D341Med (cell line): ENCODE measurements around the gene CNOT6L.
A peak's percentile ranks its signal among the peaks of the same experiment; 100 is the strongest.

Source experiments
- DNase-seq: peaks from one replicate; pipeline ENCODE4 v3.0.0; 2012; ENCODE audit warnings: low spot score

CNOT6L gene

DNA sequence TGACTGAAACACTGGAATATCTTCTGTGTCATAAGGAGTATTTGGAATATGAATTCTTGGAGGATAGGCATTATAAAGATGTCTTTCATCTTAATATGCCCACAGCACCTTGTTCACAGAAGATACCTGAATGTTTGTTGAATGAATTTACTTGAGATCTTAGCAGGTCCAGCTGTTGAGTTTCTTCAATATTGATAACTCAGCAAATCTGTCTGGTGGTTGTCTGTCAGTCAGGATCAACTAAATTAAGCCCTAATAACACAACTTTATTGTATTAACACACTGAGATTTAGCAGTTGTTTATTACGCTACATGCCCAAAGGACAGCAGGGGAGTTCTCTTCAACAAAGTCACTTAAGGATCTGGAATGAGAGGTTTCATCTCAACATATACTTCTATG is 106.5 kb downstream of the CNOT6L start:
- no peak for DNase-seq

DNA sequence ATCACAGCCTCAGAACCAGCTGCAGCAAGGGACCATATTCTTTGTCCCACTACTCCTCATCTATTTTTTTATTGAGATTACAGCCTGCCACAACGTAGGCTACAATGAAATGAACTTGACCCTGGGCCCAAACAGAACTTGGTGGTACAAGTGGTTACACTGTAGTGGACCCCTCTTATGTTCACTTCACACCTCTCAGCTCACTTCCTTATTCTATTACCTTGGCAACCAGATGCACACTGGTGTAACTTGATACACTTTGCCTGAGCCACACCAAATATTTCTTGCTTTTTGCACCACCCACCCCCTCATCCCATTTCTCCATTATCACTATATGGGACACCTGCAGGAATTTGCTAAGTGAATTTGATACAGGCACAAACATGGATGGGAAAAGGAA is 107.7 kb downstream of the CNOT6L start:
- no peak for DNase-seq

DNA sequence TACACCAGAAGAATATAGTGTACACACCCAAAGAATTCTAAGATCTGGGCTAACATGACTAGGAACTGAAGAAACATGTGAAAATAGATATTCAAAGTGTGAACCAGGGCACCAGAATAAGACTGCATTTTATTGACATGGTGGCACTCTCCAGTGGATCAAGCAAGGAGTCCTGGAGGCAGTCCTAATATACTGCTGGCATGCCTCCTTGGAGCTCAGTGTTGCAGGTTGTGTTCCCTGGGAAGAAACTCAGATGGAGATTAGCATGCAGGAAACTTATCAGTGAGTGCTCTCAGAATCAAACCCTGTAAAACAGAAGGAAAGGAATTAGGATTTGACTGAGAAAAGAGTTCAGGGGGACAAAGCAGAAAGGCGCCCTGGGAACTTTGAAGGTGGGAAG is 108.5 kb downstream of the CNOT6L start:
- DNase-seq: no peak

DNA sequence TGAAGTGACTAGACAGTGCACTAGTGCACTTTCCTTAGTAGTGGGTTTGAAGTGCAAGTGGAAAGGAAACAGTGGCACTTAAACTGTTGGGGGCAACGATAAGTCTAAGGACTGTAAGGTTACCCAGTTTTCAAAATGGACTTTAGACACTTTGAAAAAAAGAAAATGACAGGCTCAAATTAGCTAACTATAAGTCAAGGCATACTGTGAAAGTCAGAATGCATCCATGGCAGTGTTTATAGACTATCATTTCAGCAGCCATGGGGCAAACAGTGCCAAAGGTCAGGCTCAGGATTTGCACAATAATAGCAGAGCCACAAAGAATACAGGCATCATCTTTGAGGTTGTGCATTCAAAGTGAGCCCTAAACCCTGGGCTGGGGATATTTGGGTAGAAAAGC is 109.1 kb downstream of the CNOT6L start:
- DNase-seq: no peak

DNA sequence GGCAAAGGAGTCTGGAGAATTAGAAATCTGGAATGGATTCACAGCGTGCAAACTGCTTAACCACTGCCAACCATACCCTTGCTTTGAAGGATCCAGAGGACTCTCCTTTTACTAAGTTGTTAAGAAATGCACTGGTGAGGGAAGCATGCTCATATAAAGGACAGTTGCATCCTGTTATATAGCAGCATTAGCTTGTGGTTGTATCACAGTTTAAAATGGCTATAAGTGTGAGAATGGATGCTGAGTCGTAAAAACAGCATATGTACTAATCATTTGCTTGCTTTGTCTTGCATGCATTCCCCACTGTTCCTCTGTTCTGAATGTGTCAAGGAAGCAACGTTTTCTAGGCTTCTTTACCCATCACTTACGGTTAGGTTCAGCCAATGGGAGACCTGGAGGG is 112.5 kb downstream of the CNOT6L start:
- DNase-seq: no peak

DNA sequence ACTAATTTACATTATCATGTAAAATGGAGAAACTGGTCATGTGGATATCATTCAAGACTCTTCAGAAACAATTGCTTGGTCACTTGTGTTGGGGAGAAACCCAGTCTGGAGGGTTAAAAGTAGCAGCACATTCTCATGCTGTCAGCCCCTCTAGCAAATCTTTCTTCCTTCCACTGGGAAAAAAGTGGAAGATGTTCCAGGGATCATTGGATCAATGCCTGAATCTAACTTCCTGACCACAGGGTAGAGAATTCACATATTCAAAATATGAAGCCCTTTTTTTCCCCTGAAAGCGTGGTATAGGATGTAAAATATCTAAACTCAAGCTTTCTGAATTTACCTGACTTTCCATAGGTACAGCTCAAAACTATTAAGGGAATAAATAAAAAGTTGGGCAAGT is 115.5 kb downstream of the CNOT6L start:
- DNase-seq: no peak

DNA sequence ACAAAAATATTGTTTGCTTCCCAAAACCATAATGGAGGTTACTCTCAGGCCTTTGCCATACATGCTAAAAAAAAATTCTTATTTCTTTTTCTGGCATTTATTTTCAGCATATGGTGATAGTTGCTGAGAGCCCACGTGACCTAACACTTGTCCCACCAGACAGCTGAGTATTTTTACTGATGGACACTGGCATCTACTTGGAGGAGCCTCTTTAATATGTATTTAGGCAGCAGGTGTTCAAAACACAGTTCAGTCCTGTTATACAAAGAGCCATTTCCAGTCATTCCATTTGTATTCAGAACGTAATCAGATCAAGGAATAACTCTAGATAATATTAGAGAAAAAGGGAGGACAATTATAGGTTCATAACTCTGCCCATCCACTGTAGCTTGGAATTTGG is 118.0 kb downstream of the CNOT6L start:
- DNase-seq: no peak

DNA sequence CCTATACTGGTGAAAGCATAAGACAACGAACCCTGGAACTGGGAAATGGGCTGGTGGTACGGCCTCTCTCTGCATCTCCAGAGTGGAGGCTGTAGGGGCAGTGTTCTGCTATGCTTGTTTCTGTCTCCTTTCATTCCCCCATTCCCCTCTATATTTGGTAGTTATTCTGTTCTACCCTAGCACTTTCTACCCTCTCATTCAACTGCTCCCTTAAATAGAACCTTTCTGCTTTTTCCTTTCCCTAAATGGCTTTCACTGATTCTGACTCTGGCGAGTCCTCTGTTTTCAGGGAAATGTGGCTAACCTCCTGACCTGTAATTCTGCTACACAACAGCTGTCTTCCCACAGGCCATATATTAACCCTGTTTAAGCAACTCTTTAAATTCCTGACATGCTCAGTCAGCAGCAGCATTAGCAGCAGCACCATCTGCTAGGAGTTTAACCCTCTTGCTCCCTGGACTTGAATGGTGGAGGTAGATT is 119.4 kb downstream of the CNOT6L start:
- DNase-seq: peak; percentile 56

DNA sequence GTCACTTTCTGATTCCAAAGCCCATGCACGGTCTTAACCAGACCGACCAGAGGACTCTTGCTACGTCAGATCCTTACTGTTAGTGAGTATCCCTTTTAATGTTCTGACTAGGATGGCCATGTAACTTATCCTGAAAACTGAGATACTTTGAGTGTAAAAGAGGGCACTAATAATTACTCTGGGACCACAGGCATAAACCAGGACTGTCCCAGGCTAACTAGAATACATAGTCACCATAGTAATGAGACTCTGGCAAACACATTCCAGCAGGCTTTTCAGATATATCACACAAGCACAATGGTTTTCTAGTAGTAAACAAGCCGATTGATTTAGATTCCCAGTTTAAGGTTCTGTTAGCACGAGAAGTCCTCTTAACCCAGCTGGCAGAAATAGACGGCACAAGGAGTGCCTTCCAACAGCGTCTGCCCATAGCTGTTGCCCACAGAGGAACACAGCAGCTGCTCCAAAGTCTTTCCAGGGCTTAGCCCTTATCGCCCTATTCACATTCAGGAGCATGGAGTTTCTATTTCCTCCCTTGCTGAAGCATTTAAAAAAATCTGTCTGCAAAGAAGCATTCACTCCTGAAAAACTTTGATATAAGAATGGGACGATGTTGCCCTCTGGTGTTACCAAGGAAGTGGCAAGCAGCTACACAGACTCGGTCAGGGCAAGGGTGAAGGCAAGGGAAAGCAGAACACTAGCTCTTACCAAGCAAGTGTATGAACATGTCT is 121.1 kb downstream of the CNOT6L start:
- peak; percentile 64 for DNase-seq

DNA sequence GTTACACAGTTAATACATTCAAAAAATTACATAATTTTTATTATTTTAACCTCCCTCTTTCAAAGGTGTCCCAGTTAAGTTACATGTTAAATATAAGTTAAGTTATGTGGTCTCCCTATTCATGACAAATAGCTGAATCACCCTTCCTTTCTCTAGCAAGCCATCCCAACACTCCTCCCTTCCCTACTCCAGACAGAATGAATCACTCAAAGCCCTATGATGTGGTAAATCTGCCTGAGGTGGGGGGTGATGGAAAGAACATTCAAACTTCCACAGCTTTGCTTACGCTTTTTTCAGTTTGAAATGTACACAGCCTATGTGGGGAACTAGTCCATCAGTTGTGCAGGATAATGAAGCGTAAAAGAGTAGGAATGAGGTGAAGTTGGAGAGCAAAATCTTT is 123.4 kb downstream of the CNOT6L start:
- no peak for DNase-seq

DNA sequence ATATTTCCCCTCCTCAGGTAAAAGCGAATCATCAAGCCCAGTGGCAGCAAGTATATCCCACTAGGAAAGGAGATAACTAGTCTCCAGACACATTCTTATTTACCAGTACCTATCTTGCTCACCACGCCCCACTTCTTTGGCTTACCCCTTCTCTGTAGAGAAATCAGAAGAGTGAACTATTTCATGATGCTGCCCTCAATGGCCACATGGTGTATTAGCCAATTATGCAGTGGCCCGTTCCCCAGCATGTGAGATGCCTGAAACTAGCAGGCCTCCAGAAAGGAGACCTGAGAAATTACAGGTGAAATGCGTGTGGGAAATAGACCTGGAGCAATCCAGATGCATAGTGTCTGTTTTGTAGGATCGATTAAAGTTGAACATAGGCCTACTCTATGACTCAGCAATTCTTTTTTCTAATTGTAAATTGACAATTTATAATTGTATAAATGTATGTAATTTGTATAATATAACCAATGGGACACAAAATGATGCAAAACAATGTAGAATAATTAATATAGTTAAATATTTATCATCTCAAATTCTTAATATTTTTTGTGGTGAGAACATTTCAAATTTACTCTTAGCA is 126.2 kb downstream of the CNOT6L start:
- DNase-seq: no peak

DNA sequence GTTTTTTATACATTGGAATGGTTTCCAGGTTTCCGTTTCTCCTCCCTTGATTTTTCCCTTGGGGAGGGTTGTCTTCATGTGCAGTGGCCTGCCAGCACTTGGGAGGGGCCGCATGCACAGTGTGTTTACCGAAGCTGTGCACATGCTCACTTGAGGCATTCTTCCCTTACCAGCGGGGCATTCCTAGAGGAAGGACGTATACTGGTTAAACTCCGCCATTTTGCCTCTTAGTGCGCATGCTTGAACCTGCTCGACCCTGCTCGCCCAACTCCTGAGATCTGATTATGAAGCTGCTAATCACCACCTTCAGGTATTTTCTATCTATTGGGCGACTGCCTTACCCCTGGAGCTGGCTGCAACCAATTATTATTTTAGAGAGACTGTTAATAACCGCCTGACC is 137.4 kb downstream of the CNOT6L start:
- DNase-seq: no peak

DNA sequence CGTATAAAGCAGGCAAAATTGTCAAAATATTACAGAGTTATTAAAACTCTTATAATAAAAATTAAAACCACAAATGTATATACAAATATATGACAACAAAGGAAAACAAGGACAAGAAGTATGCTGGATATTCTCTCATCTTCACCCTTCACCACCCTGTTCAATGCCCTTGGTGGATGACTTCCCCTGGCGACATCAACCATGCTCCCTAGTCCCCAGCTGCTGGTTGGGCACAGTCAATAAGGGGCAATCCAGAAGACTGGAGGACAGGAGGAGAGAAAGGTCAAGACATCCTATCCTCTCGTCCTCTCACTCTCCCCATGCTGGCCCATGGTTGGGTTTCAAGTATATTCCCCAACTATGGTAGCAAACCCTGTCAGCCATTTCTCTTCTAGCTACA is 142.3 kb downstream of the CNOT6L start:
- no peak for DNase-seq

DNA sequence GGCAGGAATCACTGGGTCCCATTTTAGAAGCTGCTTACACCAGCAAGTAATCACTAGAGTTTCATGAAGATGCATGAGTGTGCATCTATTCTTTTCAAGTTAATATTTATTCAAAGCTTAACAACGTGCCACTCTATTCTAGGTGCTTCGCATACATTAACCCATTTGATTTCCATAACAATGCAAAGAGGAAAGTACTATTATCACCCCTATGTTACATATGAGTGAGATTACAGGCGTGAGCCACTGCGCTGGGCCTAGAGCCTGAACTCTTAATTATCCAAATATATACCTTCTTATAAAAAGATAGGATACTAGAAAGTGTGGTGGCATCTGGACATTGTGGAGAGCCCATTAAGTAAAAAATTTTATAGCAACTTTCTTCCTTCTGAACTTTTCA is 148.1 kb downstream of the CNOT6L start:
- DNase-seq: no peak

DNA sequence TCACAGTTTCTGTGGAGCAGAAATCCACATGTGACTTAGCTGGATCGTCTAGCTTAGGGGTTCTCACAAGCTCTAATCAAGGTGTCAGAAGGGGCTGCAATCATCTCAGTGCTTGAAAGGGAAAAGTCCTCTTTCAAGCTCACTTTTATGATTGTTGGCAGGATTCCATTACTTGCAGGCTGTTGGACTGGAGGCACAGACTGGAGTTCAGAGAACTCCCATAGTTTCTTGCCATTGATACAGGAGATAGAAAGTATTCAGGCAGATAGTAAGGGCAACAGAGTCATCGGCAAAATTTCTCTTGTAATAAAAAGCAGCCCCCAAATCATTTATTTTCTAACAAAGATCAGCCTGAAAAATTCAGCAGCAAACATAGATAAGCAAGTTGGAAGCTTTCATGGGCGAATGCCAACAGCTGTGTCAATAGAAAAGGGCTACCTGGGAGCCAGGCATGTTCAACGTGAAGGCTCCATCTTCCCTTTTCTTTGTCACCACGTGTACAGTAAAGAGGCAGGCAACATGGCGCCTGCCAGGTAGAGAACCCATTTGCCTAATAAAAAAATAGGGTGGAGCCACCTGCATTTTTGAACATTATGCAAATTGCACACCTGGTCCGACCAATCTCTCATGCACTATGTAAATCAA is 149.1 kb downstream of the CNOT6L start:
- DNase-seq: no peak

DNA sequence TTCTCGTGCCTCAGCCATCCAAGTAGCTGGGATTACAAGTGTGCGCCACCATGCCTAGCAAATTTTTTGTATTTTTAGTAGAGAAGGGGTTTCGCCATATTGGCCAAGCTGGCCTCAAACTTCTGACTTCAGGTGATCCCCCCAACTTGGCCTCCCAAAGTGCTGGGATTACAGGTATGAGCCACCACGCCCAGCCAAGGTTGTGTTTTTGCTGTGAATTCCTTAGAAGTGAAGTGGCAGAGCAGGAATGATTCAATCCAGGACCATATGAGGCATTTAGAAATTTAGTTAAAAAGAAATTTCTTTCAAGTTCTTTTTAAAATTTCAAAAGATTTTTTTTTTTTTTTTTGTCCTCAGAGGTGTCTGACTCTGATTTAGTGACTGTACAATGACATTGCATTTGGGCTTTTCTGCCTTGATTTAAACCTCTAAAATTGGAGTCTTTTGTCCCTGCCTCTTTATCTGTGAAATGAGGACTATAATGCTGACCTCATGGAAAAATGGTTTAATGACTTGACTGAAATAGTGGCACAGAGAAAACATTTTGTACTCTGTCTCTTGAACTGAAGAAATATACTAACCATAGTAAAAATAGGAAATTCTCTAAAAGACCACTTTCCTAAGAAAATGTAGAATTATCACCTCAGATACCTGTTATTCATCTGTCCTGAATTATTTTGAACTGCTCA is 153.6 kb downstream of the CNOT6L start:
- no peak for DNase-seq
